PC-3 (cell line): ENCODE results near the gene NR1H2. TPM values are rescaled to one million over a fixed set of nuclear protein-coding genes. Genes with fewer than 3 reads are reported as not detected.

Experiments used
- ATAC-seq: fragments of 200-7000 bp; cut with Tn5 transposase; 2 replicates; pipeline ENCODE4 v1.9.1; 2020; ENCODE audit warnings: mild to moderate bottlenecking, moderate library complexity
- BruUV-seq: library from RNA; stranded (reverse); fragments of 400-500 nt; replicated peaks from 2 replicates; lab custom pipeline; 2021; lab: Mats Ljungman, UMichigan
- CTCF ChIA-PET: fragments of 300-600 bp; sonication (Branson Sonifier 250); formaldehyde crosslinking; loops from one replicate; lab custom pipeline; 2022; ENCODE audit warnings: antibody characterized with exemption; lab: Charles Lee
- POLR2A ChIA-PET: fragments of 300-600 bp; sonication (Branson Sonifier 250); formaldehyde crosslinking; loops from one replicate; lab custom pipeline; 2022; ENCODE audit warnings: antibody characterized with exemption; ENCODE audit not compliant: unreplicated experiment; lab: Charles Lee
- DNase-seq: peaks from one replicate; pipeline ENCODE4 v3.0.0-alpha.2; 2015
- H2AFZ ChIP-seq: fragments of 300-600 bp; sonication (generic); 2 replicates; pipeline ENCODE4 v1.6.0; 2016; ENCODE audit warnings: antibody characterized with exemption, low read length
- H3F3A ChIP-seq: fragments of 300-600 bp; sonication (generic); one replicate; pipeline ENCODE4 v1.6.0; 2017; ENCODE audit warnings: antibody characterized with exemption, low read length, control low read depth, mild to moderate bottlenecking; ENCODE audit not compliant: unreplicated experiment
- H3K27ac ChIP-seq: fragments of 300-600 bp; sonication (generic); 2 replicates; pipeline ENCODE4 v1.5.1; 2016; ENCODE audit warnings: mild to moderate bottlenecking, low read length
- H3K27me3 ChIP-seq: fragments of 300-600 bp; sonication (generic); 2 replicates; pipeline ENCODE4 v1.6.1; 2016; ENCODE audit warnings: low read length, mixed read lengths
- H3K36me3 ChIP-seq: fragments of 300-600 bp; sonication (generic); 2 replicates; pipeline ENCODE4 v1.6.1; 2016; ENCODE audit warnings: low read depth, mixed run types, low read length, mixed read lengths
- H3K4me1 ChIP-seq: fragments of 300-600 bp; sonication (generic); 2 replicates; pipeline ENCODE4 v1.5.1; 2016; ENCODE audit warnings: low read length; ENCODE audit not compliant: insufficient read depth
- H3K4me2 ChIP-seq: fragments of 300-600 bp; sonication (generic); 2 replicates; pipeline ENCODE4 v1.6.0; 2016; ENCODE audit warnings: low read length
- H3K4me3 ChIP-seq: fragments of 300-600 bp; sonication (generic); 2 replicates; pipeline ENCODE4 v1.5.1; 2016; ENCODE audit warnings: mild to moderate bottlenecking, low read length, mixed read lengths
- H3K79me2 ChIP-seq: fragments of 300-600 bp; sonication (generic); 2 replicates; pipeline ENCODE4 v1.6.1; 2017; ENCODE audit warnings: low read length, mixed read lengths
- H3K9ac ChIP-seq: fragments of 300-600 bp; sonication (generic); 2 replicates; pipeline ENCODE4 v1.6.0; 2016; ENCODE audit warnings: mild to moderate bottlenecking, low read length
- H3K9me2 ChIP-seq: fragments of 300-600 bp; sonication (generic); replicated peaks from 2 replicates; pipeline ENCODE4 v1.6.1; 2016; ENCODE audit warnings: mixed run types, low read length, mixed read lengths
- H3K9me3 ChIP-seq: fragments of 300-600 bp; sonication (generic); 2 replicates; pipeline ENCODE4 v1.6.1; 2016; ENCODE audit warnings: low read length, mixed read lengths
- H4K20me1 ChIP-seq: fragments of 300-600 bp; sonication (generic); 2 replicates; pipeline ENCODE4 v1.6.1; 2016; ENCODE audit warnings: low read length, mixed read lengths
- CTCF ChIP-seq: fragments of 300-600 bp; sonication (generic); conservative IDR thresholded peaks from 2 replicates; pipeline ENCODE4 v1.5.1; 2017; ENCODE audit warnings: antibody characterized with exemption, low read depth, mild to moderate bottlenecking, low read length
- EZH2 ChIP-seq: fragments of 300-600 bp; sonication (generic); IDR thresholded peaks from one replicate; pipeline ENCODE4 v1.6.1; 2017; ENCODE audit warnings: antibody characterized with exemption, mild to moderate bottlenecking, low read length; ENCODE audit not compliant: unreplicated experiment
- EZH2phosphoT487 ChIP-seq: fragments of 300-600 bp; sonication (generic); IDR thresholded peaks from 2 replicates; pipeline ENCODE4 v1.6.1; 2018; ENCODE audit warnings: mild to moderate bottlenecking, antibody characterized with exemption, low read length, borderline replicate concordance
- intact Hi-C: fragments of 100-400 bp; cut with micrococcal nuclease; formaldehyde crosslinking; loops from 2 replicates; pipeline ENCODE4 v1.9.0; 2023
- total RNA-seq: library from RNA; depleted of rRNA; stranded (reverse); fragments of >200 nt; gene quantifications from 2 replicates; pipeline ENCODE4 v1.2.3, GENCODE V29; 2014

The NR1H2 gene
- total RNA-seq, 1 experiment from 2014 or later = 130 TPM

- DNase-seq (no peak), ATAC-seq (no peak)
- no peaks in the 10 kb centered on the region for H3K9me3 ChIP-seq
- no peak overlapping the region for H3K4me2 ChIP-seq
- no peaks in the 10 kb centered on the region for H3K9me2 ChIP-seq
- peaks cover 42% of the 10 kb centered on the region for H3K36me3 ChIP-seq
- POLR2A ChIA-PET = interaction anchor here (0.6 kb wide), 1 partner anchor 9 kb away, joined by 6 read pairs; the partner anchor contains the start of gene SPIB
- BruUV-seq = no TSS peak
- intact Hi-C loops = no loop called here
- no peaks in the 10 kb centered on the region for H3K27me3 ChIP-seq
- H3K27ac ChIP-seq = no peak overlapping the region
- H4K20me1 ChIP-seq = no peaks in the 10 kb centered on the region
- H3K4me3 ChIP-seq = no peak overlapping the region
- CTCF ChIA-PET = no interaction called here
- no peak overlapping the region for H3K9ac ChIP-seq
- H3K79me2 ChIP-seq = no peaks in the 10 kb centered on the region
- H2AFZ ChIP-seq = no peak overlapping the region
- H3F3A ChIP-seq = no peaks in the 10 kb centered on the region
- H3K4me1 ChIP-seq = no peaks in the 10 kb centered on the region
- TF ChIP-seq EZH2 (no peak), EZH2phosphoT487 (no peak), CTCF (no peak)
These were observed 33.9 kb downstream of the NR1H2 start for GRCh38 chr19:50410109-50410508.

- ChIA-PET POLR2A (no interaction called here), CTCF (no interaction called here)
- H3K9me2 ChIP-seq = no peaks in the 10 kb centered on the region
- intact Hi-C loops = no loop called here
- no peak overlapping the region for H3K27ac ChIP-seq
- H3K4me1 ChIP-seq = no peaks in the 10 kb centered on the region; the same call in 1 of the 2 replicates
- no peak overlapping the region for H3K4me2 ChIP-seq
- BruUV-seq = no TSS peak
- H3K9me3 ChIP-seq = no peaks in the 10 kb centered on the region
- DNase-seq (no peak), ATAC-seq (no peak)
- H3F3A ChIP-seq = no peaks in the 10 kb centered on the region
- H2AFZ ChIP-seq = no peak overlapping the region
- H3K4me3 ChIP-seq = no peak overlapping the region
- no peak overlapping the region for H3K9ac ChIP-seq
- TF ChIP-seq EZH2 (no peak), EZH2phosphoT487 (no peak), CTCF (no peak)
- H3K27me3 ChIP-seq = no peaks in the 10 kb centered on the region
- H3K79me2 ChIP-seq = no peaks in the 10 kb centered on the region
- peaks cover 31% of the 10 kb centered on the region for H3K36me3 ChIP-seq
- H4K20me1 ChIP-seq = no peaks in the 10 kb centered on the region
These were observed 36.2 kb downstream of the NR1H2 start for GRCh38 chr19:50412419-50412818.

GRCh38 chr19:50413096-50413495, 36.8 kb downstream of the NR1H2 start:
- Histone ChIP-seq H3K27me3 (0 out of 2 replicates have a peak, but pooled peaks cover 3% of the 10 kb centered on the region), H3K36me3 (peaks cover 31% of the 10 kb centered on the region), H3K9me2 (no peaks in the 10 kb centered on the region), H3K4me3 (no peak overlapping the region), H4K20me1 (no peaks in the 10 kb centered on the region), H3F3A (no peaks in the 10 kb centered on the region), H3K79me2 (no peaks in the 10 kb centered on the region), H3K9ac (no peak overlapping the region), H2AFZ (no peak overlapping the region), H3K27ac (no peak overlapping the region), H3K9me3 (no peaks in the 10 kb centered on the region), H3K4me1 (no peaks in the 10 kb centered on the region; the same call in 1 of the 2 replicates), H3K4me2 (no peak overlapping the region)
- CTCF ChIA-PET = no interaction called here
- TF ChIP-seq CTCF = no peak
- no peak for TF ChIP-seq EZH2
- TF ChIP-seq EZH2phosphoT487 = no peak
- no TSS peak for BruUV-seq
- DNase-seq (no peak), ATAC-seq (no peak)
- intact Hi-C loops = no loop called here
- POLR2A ChIA-PET = no interaction called here
